ENCODE measurements around the gene PCNX3. TPM values are rescaled to one million over a fixed set of nuclear protein-coding genes. Genes with fewer than 3 reads are reported as not detected.
A peak's percentile ranks its signal among the peaks of the same experiment; 100 is the strongest.

PCNX3 gene
- total and polyA plus RNA-seq, 4 donors = 13.9 to 53.8 (median 20.4) TPM

DNA sequence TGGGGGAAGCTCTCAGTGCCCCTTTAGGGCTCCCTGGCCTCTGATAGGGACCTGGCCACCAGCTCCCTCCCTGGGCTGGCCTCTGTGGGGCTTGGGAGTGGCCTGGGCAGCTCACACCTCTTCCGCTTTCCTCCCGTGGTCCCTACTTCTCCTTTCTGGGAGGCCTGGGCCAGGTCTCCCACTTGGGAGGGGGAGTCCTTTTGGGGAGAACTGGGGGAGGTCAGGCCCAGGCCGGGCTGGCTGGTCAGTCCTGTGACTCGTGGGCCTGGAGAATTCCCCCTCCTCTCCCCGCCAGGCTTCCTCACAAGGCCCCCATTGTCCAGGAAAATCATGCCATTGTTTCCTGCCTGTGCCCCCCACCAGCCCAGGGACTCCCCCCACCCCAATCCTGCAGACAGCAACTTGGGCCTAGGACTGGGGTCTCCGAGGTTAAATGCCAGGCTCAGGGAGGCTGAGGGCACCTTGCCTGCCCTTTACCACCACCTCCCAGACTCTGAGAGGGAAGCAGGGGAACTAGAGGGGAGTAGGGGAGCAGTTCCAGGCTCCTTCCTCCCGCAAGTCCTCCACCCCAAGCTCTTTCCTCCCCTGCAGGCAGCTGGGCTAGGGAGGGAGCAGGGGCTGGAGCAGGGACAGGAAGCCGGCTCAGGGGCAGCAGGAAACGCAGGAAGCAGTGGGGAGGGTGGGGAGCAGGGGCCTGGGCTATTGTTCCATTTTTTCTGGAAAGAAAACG, 4.4 kb upstream of the PCNX3 start:
- no peaks in the 10 kb centered on the region for H3K27me3 ChIP-seq (ENCODE audit: control insufficient read depth in 3 of 3, insufficient read depth in 3 of 3, low read length in 2 of 3)
- peak overlapping the region; percentile 4 for H3K4me3 ChIP-seq
- peak overlapping the region; percentile 94 to 97 for H3K27ac ChIP-seq (ENCODE audit: low read depth in 1 of 2, low read length in 1 of 2)
- ATAC-seq (ENCODE audit: insufficient read depth, low FRiP score) = no peak
- H3K9ac ChIP-seq (ENCODE audit: insufficient read depth in 1 of 2, low read length in 2 of 2) = no peak overlapping the region
- DNase-seq = peak in 2 of 3 donors; percentile 25 to 56
- 14 to 35% methylated on average over 10 of the region's 10 CpGs for WGBS, 2 donors
- TF ChIP-seq, protein P1, sequence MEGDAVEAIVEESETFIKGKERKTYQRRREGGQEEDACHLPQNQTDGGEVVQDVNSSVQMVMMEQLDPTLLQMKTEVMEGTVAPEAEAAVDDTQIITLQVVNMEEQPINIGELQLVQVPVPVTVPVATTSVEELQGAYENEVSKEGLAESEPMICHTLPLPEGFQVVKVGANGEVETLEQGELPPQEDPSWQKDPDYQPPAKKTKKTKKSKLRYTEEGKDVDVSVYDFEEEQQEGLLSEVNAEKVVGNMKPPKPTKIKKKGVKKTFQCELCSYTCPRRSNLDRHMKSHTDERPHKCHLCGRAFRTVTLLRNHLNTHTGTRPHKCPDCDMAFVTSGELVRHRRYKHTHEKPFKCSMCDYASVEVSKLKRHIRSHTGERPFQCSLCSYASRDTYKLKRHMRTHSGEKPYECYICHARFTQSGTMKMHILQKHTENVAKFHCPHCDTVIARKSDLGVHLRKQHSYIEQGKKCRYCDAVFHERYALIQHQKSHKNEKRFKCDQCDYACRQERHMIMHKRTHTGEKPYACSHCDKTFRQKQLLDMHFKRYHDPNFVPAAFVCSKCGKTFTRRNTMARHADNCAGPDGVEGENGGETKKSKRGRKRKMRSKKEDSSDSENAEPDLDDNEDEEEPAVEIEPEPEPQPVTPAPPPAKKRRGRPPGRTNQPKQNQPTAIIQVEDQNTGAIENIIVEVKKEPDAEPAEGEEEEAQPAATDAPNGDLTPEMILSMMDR (IDR thresholded peaks at IDR 0.05; ENCODE audit: control extremely low read depth, extremely low read depth) = no peak
- peaks cover 0 to 39% (median 9%) of the 10 kb centered on the region in 4 donors for H3K36me3 ChIP-seq (ENCODE audit: control insufficient read depth in 4 of 4, insufficient read depth in 4 of 4, low read length in 4 of 4)
- peaks cover 3 to 45% (median 7%) of the 10 kb centered on the region in 5 donors for H3K4me1 ChIP-seq (ENCODE audit: control insufficient read depth in 5 of 5, insufficient read depth in 5 of 5, low read length in 5 of 5)
- no peaks in the 10 kb centered on the region for H3K9me3 ChIP-seq (ENCODE audit: control insufficient read depth in 4 of 4, insufficient read depth in 3 of 4, low read length in 3 of 4)

DNA sequence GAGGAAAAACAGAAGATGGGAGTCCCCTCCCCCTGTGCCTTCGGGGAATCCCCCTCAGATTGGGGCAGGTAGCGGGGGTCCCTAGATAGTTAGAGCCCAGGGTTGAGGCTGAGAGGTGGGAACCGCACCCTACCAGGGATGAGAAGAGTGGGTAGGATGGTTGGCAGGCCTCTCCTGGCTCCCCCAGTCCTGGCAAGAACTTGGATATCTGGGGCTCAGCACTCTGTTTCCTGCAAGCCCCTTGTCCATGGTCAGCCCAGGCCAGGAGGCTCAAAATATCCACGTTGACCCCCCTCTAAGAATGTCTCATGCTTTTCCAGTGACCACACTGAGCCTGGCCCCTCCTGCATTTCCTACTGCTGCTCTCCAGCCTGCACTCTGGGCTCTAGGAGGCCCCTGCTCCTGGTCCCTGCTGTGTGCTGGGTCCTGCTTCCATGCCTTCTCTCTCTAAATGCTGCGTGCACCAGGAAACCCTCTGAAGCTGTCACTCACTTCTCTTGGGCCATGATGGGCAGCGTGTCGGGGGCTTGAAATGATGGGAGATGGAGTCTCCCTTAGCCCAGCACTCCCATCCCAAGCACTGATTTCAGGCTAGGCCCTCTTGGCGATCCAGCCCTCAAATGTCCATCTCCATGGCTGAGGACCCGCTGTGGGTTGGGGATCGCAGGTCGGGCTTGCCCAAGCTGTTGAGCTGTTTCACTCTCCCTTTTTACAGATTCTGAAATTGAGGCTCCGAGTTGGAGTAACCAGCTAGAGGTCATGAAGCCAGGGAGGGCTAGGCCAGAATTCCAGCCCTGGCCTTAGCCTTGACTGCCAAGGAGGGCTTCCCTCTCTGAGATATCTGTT, 3.6 kb upstream of the PCNX3 start:
- DNase-seq (peak in 1 of 3 donors; percentile 23), ATAC-seq (ENCODE audit: insufficient read depth, low FRiP score) (no peak)
- Histone ChIP-seq H3K27ac (ENCODE audit: low read depth in 1 of 2, low read length in 1 of 2) (peak overlapping the region; percentile 94 to 97), H3K9ac (ENCODE audit: insufficient read depth in 1 of 2, low read length in 2 of 2) (no peak overlapping the region), H3K4me1 (ENCODE audit: control insufficient read depth in 5 of 5, insufficient read depth in 5 of 5, low read length in 5 of 5) (peaks cover 4 to 50% (median 10%) of the 10 kb centered on the region in 5 donors), H3K27me3 (ENCODE audit: control insufficient read depth in 3 of 3, insufficient read depth in 3 of 3, low read length in 2 of 3) (no peaks in the 10 kb centered on the region), H3K4me3 (peak overlapping the region; percentile 7), H3K36me3 (ENCODE audit: control insufficient read depth in 4 of 4, insufficient read depth in 4 of 4, low read length in 4 of 4) (peaks cover 0 to 38% (median 8%) of the 10 kb centered on the region in 4 donors), H3K9me3 (ENCODE audit: control insufficient read depth in 4 of 4, insufficient read depth in 3 of 4, low read length in 3 of 4) (no peaks in the 10 kb centered on the region)
- TF ChIP-seq, protein P1 (IDR thresholded peaks at IDR 0.05; ENCODE audit: control extremely low read depth, extremely low read depth) = no peak
- 41 to 54% methylated on average over 12 of the region's 12 CpGs for WGBS, 2 donors

DNA sequence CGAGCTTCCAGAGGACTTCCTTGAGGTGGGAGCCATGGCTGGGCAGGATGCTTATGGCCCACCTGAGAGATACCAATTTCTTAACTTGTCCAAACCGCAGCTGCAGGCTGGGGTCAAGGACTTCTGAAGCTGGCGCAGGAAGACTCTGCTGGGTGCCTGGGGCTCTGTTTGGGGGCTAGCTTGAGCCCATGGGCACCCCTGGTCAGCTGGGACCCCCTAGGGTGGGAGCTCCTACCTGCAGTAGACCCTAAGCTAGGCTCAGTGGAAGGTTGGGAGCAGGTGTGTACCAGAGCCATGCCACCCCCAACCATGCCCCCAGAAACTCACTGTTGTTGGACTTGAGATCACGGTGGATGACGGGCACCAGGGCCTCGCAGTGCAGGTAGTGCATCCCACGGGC, 2.9 kb upstream of the PCNX3 start:
- no peaks in the 10 kb centered on the region for H3K27me3 ChIP-seq (ENCODE audit: control insufficient read depth in 3 of 3, insufficient read depth in 3 of 3, low read length in 2 of 3)
- peaks cover 2 to 45% (median 11%) of the 10 kb centered on the region in 5 donors for H3K4me1 ChIP-seq (ENCODE audit: control insufficient read depth in 5 of 5, insufficient read depth in 5 of 5, low read length in 5 of 5)
- peaks cover 0 to 37% (median 8%) of the 10 kb centered on the region in 4 donors for H3K36me3 ChIP-seq (ENCODE audit: control insufficient read depth in 4 of 4, insufficient read depth in 4 of 4, low read length in 4 of 4)
- ATAC-seq (ENCODE audit: insufficient read depth, low FRiP score) (no peak), DNase-seq (no peak)
- H3K9me3 ChIP-seq (ENCODE audit: control insufficient read depth in 4 of 4, insufficient read depth in 3 of 4, low read length in 3 of 4) = no peaks in the 10 kb centered on the region
- H3K27ac ChIP-seq (ENCODE audit: low read depth in 1 of 2, low read length in 1 of 2) = peak overlapping the region; percentile 94 to 97
- H3K4me3 ChIP-seq = peak overlapping the region; percentile 69
- TF ChIP-seq, protein P1 (IDR thresholded peaks at IDR 0.05; ENCODE audit: control extremely low read depth, extremely low read depth) = no peak
- WGBS, 2 donors = 45% methylated on average over 7 of the region's 7 CpGs
- no peak overlapping the region for H3K9ac ChIP-seq (ENCODE audit: insufficient read depth in 1 of 2, low read length in 2 of 2)

Data from lung (tissue), 12 donors.